HCT116 (cell line): ENCODE results near the gene ARHGAP35. TPM values are rescaled to one million over a fixed set of nuclear protein-coding genes. Genes with fewer than 3 reads are reported as not detected.
A peak's percentile ranks its signal among the peaks of the same experiment; 100 is the strongest.

Source experiments
- ATAC-seq: fragments of 200-7000 bp; cut with Tn5 transposase; 2 replicates; pipeline ENCODE4 v1.9.1; 2020; ENCODE audit warnings: mild to moderate bottlenecking, moderate library complexity
- BruUV-seq: library from RNA; stranded (reverse); fragments of 400-500 nt; replicated peaks from 2 replicates; lab custom pipeline; 2021; lab: Mats Ljungman, UMichigan
- CTCF ChIA-PET: fragments of 300-600 bp; sonication (Branson Sonifier 250); formaldehyde crosslinking; loops from one replicate; lab custom pipeline; 2021; ENCODE audit warnings: antibody characterized with exemption; lab: Charles Lee
- POLR2A ChIA-PET: fragments of 300-600, 350-600 bp; sonication (Branson Sonifier 250); formaldehyde crosslinking; loops from one replicate; lab custom pipeline; 2021; ENCODE audit warnings: antibody characterized with exemption; lab: Charles Lee
- RAD21 ChIA-PET, 2 experiments: fragments of 300-600 bp; sonication (Branson Sonifier 250); formaldehyde crosslinking; loops; one replicate each; lab custom pipeline; 2023; ENCODE audit warnings: low total read pairs in 2 of 2; ENCODE audit not compliant: uncharacterized antibody in 2 of 2, unreplicated experiment in 2 of 2, low non-redundant PET in 1 of 2; lab: Charles Lee
- DNase-seq: peaks from one replicate; pipeline ENCODE4 v3.0.0-alpha.2; 2010; ENCODE audit warnings: low read depth, low spot score
- H2AFZ ChIP-seq: fragments of 200-600 bp; shearing (Covaris generic), sonication (generic); 2 replicates; pipeline ENCODE4 v1.6.1; 2017; ENCODE audit warnings: low read depth, mixed run types, mixed read lengths, antibody characterized with exemption, low read length; ENCODE audit not compliant: poor library complexity, severe bottlenecking
- H3K27ac ChIP-seq: 2 replicates; pipeline ENCODE4 v1.5.1; 2012; ENCODE audit warnings: low read depth, low read length
- H3K27me3 ChIP-seq: fragments of 200-600 bp; sonication (generic); 2 replicates; pipeline ENCODE4 v1.6.1; 2016; ENCODE audit warnings: mixed run types, low read length, mixed read lengths; ENCODE audit not compliant: insufficient read depth
- H3K36me3 ChIP-seq, 2 experiments: fragments of 200-500 bp in 1 of 2; fragments of 200-600 bp in 1 of 2; sonication (Bioruptor generic) in 1 of 2; sonication (generic) in 1 of 2; 2 replicates each; pipeline versions ENCODE4 v1.5.1 to v1.6.1; 2014 to 2016; ENCODE audit warnings: low read length in 2 of 2, inconsistent platforms in 1 of 2, mixed read lengths in 1 of 2, mixed run types in 1 of 2; ENCODE audit not compliant: insufficient read depth in 2 of 2, control insufficient read depth in 1 of 2
- H3K4me1 ChIP-seq, 2 experiments: fragments of 200-600 bp in 1 of 2; sonication (generic) in 1 of 2; 2 replicates each; pipeline versions ENCODE4 v1.5.1 to v1.6.1; 2012 to 2017; ENCODE audit warnings: low read length in 2 of 2, inconsistent platforms in 1 of 2, mild to moderate bottlenecking in 1 of 2, mixed read lengths in 1 of 2, mixed run types in 1 of 2, moderate library complexity in 1 of 2; ENCODE audit not compliant: insufficient read depth in 2 of 2, control insufficient read depth in 1 of 2
- H3K4me2 ChIP-seq: fragments of 200-600 bp; sonication (generic); 2 replicates; pipeline ENCODE4 v1.6.1; 2017; ENCODE audit warnings: mixed run types, low read length, mixed read lengths
- H3K4me3 ChIP-seq, 2 experiments: fragments of 200-600 bp in 1 of 2; sonication (generic) in 1 of 2; replicated peaks in 1 of 2; 2 replicates each; pipeline ENCODE4 v1.5.1; 2011 to 2016; ENCODE audit warnings: low read length in 2 of 2, control low read depth in 1 of 2, low read depth in 1 of 2, mild to moderate bottlenecking in 1 of 2, mixed read lengths in 1 of 2, mixed run types in 1 of 2
- H3K79me2 ChIP-seq: fragments of 200-600 bp; sonication (generic); 2 replicates; pipeline ENCODE4 v1.6.1; 2017; ENCODE audit warnings: mild to moderate bottlenecking, mixed run types, low read length, moderate library complexity, mixed read lengths; ENCODE audit not compliant: insufficient read depth
- H3K9ac ChIP-seq: fragments of 200-600 bp; sonication (generic); 2 replicates; pipeline ENCODE4 v1.6.1; 2016; ENCODE audit warnings: low read length, mixed read lengths
- H3K9me2 ChIP-seq: fragments of 200-600 bp; sonication (generic), shearing (Covaris generic); 2 replicates; pipeline ENCODE4 v1.6.1; 2017; ENCODE audit warnings: mixed run types, mild to moderate bottlenecking, moderate library complexity; ENCODE audit not compliant: insufficient read depth
- H3K9me3 ChIP-seq, 2 experiments: fragments of 200-500 bp in 1 of 2; fragments of 200-600 bp in 1 of 2; sonication (Bioruptor generic) in 1 of 2; sonication (generic) in 1 of 2; 2 replicates each; pipeline ENCODE4 v1.6.1; 2014 to 2017; ENCODE audit warnings: low read length in 2 of 2, mixed read lengths in 2 of 2, inconsistent platforms in 1 of 2, low read depth in 1 of 2, mild to moderate bottlenecking in 1 of 2, mixed run types in 1 of 2, moderate library complexity in 1 of 2; ENCODE audit not compliant: control insufficient read depth in 1 of 2, insufficient read depth in 1 of 2
- H4K20me1 ChIP-seq: fragments of 200-600 bp; sonication (generic), shearing (Covaris generic); 2 replicates; pipeline ENCODE4 v1.6.1; 2017; ENCODE audit warnings: mixed run types, mild to moderate bottlenecking, moderate library complexity; ENCODE audit not compliant: insufficient read depth
- CBX3 ChIP-seq: IDR thresholded peaks from 2 replicates; pipeline ENCODE4 v1.6.1; 2012; ENCODE audit warnings: low read depth
- CEBPB ChIP-seq: IDR thresholded peaks from 2 replicates; pipeline ENCODE4 v1.6.1; 2012; ENCODE audit warnings: low read depth
- JUND ChIP-seq: IDR thresholded peaks from 2 replicates; pipeline ENCODE4 v1.6.1; 2012
- RAD21 ChIP-seq: IDR thresholded peaks from 2 replicates; pipeline ENCODE4 v1.6.1; 2012; ENCODE audit warnings: low read depth, mild to moderate bottlenecking
- SP1 ChIP-seq: IDR thresholded peaks from 2 replicates; pipeline ENCODE4 v1.6.1; 2012; ENCODE audit warnings: low read depth
- ZNF274 ChIP-seq: fragments of 200-500 bp; sonication (Bioruptor generic); IDR thresholded peaks from 2 replicates; pipeline ENCODE4 v1.6.1; 2014; ENCODE audit warnings: mild to moderate bottlenecking, low read depth, low read length, inconsistent platforms
- intact Hi-C: fragments of 100-400 bp; cut with micrococcal nuclease; formaldehyde crosslinking; loops from 2 replicates; pipeline ENCODE4 v1.10.0; 2022
- total RNA-seq: library from RNA; stranded (reverse); gene quantifications from one replicate; pipeline ENCODE4 v1.2.1, GENCODE V29; 2021; ENCODE audit not compliant: unreplicated experiment
- TF ChIP-seq, protein P1 (sequence below), 3 experiments: fragments of 200-600 bp in 1 of 3; sonication (generic) in 1 of 3; IDR thresholded peaks in 2 of 3; conservative IDR thresholded peaks in 1 of 3; 2 replicates each; pipeline ENCODE4 v1.5.1; 2012 to 2017; ENCODE audit warnings: low read depth in 2 of 3, low read length in 2 of 3, antibody characterized with exemption in 1 of 3, borderline replicate concordance in 1 of 3, control low read depth in 1 of 3, mild to moderate bottlenecking in 1 of 3, mixed read lengths in 1 of 3, mixed run types in 1 of 3, moderate library complexity in 1 of 3; ENCODE audit not compliant: insufficient read depth in 1 of 3
- TF ChIP-seq, protein P2 (sequence below): IDR thresholded peaks from 2 replicates; pipeline ENCODE4 v1.6.1; 2012; ENCODE audit warnings: low read depth

Gene ARHGAP35
- total RNA-seq, 1 experiment from 2014 or later = 47.6 TPM

DNA sequence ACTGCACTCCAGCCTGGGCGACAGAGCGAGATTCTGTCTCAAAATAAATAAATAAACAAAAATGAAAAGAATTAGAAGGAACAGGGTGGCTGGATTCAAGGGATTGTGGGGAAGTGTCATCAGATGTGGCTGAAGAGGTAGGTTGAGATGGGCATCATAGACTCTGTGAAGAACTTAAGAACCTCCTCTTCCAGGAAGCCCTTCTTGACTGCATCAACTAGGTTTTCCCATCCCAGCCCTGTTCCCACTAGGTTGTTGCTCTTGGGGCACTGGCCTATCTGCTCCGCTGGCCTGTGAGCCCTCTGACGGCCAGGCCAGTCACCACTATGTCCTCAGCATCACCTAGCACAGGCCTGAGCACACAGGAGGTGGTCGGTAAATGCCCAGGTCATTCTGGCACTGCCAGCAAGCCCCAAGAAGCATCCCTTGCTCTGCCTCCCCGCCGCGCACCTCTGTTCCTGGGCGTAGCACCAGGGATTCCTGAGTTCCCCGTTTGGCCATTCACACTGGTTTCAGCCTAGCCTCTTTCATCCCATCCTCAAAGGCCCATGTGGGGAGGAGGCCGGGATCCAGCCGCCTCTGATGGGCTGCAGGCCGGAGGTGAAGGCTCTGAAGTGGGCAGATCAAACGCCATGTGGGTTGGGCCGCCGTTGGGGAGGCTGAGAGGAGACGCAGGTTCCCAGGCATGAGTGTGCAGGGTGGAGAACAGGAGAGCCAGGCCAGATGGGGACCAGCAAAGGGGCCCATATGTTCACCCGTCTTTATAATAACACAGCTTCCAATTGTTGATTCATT, 44.8 kb upstream of the ARHGAP35 start (continued):
- TF ChIP-seq CEBPB (no peak), RAD21 (no peak), CBX3 (peak; percentile 42; the same call in 1 of the 2 replicates)
- TF ChIP-seq, protein P1, sequence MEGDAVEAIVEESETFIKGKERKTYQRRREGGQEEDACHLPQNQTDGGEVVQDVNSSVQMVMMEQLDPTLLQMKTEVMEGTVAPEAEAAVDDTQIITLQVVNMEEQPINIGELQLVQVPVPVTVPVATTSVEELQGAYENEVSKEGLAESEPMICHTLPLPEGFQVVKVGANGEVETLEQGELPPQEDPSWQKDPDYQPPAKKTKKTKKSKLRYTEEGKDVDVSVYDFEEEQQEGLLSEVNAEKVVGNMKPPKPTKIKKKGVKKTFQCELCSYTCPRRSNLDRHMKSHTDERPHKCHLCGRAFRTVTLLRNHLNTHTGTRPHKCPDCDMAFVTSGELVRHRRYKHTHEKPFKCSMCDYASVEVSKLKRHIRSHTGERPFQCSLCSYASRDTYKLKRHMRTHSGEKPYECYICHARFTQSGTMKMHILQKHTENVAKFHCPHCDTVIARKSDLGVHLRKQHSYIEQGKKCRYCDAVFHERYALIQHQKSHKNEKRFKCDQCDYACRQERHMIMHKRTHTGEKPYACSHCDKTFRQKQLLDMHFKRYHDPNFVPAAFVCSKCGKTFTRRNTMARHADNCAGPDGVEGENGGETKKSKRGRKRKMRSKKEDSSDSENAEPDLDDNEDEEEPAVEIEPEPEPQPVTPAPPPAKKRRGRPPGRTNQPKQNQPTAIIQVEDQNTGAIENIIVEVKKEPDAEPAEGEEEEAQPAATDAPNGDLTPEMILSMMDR (IDR thresholded peaks at IDR 0.05 in 2 of 3, conservative IDR thresholded peaks at IDR 0.05 in 1 of 3; ENCODE audit: borderline replicate concordance in 1 of 3, insufficient read depth in 1 of 3, low read depth in 2 of 3, low read length in 2 of 3) = no peak

DNA sequence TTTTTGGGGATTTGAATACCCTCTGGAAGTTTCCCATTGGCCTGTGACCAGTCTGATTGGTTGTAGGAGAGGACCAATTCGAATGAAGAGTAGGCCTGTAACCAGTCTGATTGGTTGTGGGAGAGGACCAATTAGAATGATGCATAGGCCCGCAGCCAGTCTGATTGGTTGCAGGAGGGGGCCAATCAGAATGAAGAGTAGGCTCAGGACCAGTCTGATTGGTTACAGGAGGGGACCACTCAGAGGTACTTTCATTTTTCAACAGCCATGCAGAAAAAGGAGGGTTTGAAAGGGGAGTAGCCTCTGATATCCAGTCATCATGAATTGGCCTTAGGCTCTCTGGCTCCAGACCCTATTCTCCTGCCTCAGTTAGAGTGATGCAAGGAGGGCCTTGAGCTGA, 42.0 kb upstream of the ARHGAP35 start:
- POLR2A ChIA-PET = no interaction called here
- peaks cover 12 to 36% of the 10 kb centered on the region in 2 experiments; a peak in 3 of 4 replicates for H3K4me1 ChIP-seq
- no peaks in the 10 kb centered on the region for H3K9me3 ChIP-seq
- peak; percentile 35; the same call in 1 of the 2 replicates for ATAC-seq
- CTCF ChIA-PET = no interaction called here
- intact Hi-C loops = no loop called here
- H3K9ac ChIP-seq = no peak overlapping the region
- no peaks in the 10 kb centered on the region for H4K20me1 ChIP-seq
- no peak overlapping the region for H3K4me2 ChIP-seq
- H3K9me2 ChIP-seq = no peaks in the 10 kb centered on the region
- H3K27me3 ChIP-seq = no peaks in the 10 kb centered on the region
- no peak overlapping the region for H3K27ac ChIP-seq
- RAD21 ChIA-PET = interaction anchor here in 1 of 2 experiments (0.7 kb wide), 1 partner anchor 13 kb away, joined by 4 read pairs; no protein-coding TSS in a partner anchor
- no peak overlapping the region for H3K4me3 ChIP-seq
- H3K36me3 ChIP-seq = no peaks in the 10 kb centered on the region
- no TSS peak for BruUV-seq
- TF ChIP-seq SP1 = peak; percentile 32; the same call in 1 of the 2 replicates
- no peak for TF ChIP-seq JUND
- no peak for TF ChIP-seq ZNF274
- TF ChIP-seq, protein P2, sequence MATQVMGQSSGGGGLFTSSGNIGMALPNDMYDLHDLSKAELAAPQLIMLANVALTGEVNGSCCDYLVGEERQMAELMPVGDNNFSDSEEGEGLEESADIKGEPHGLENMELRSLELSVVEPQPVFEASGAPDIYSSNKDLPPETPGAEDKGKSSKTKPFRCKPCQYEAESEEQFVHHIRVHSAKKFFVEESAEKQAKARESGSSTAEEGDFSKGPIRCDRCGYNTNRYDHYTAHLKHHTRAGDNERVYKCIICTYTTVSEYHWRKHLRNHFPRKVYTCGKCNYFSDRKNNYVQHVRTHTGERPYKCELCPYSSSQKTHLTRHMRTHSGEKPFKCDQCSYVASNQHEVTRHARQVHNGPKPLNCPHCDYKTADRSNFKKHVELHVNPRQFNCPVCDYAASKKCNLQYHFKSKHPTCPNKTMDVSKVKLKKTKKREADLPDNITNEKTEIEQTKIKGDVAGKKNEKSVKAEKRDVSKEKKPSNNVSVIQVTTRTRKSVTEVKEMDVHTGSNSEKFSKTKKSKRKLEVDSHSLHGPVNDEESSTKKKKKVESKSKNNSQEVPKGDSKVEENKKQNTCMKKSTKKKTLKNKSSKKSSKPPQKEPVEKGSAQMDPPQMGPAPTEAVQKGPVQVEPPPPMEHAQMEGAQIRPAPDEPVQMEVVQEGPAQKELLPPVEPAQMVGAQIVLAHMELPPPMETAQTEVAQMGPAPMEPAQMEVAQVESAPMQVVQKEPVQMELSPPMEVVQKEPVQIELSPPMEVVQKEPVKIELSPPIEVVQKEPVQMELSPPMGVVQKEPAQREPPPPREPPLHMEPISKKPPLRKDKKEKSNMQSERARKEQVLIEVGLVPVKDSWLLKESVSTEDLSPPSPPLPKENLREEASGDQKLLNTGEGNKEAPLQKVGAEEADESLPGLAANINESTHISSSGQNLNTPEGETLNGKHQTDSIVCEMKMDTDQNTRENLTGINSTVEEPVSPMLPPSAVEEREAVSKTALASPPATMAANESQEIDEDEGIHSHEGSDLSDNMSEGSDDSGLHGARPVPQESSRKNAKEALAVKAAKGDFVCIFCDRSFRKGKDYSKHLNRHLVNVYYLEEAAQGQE = no peak
- H3K79me2 ChIP-seq = no peaks in the 10 kb centered on the region
- no peak for DNase-seq
- H2AFZ ChIP-seq = no peak overlapping the region
